Memory B cell (primary cell): ENCODE results near the gene MEPE.

Experiments used
- ATAC-seq: fragments of 150-1000 bp; cut with Tn5 transposase; 2 replicates; pipeline ENCODE4 v1.10.0; 2021; ENCODE audit warnings: low read depth, mild to moderate bottlenecking, moderate library complexity
- DNase-seq, 2 donors: peaks; one replicate each; pipeline ENCODE4 v3.0.0; 2022; ENCODE audit warnings: low spot score in 2 of 2
- H3K27ac Mint-ChIP-seq: one replicate; pipeline ENCODE4 v1.8.0; 2022; ENCODE audit warnings: mild to moderate bottlenecking, moderate library complexity, mixed read lengths
- H3K27me3 Mint-ChIP-seq: one replicate; pipeline ENCODE4 v1.8.0; 2022; ENCODE audit warnings: mixed read lengths
- H3K36me3 Mint-ChIP-seq: one replicate; pipeline ENCODE4 v1.8.0; 2022; ENCODE audit warnings: mild to moderate bottlenecking, mixed read lengths
- H3K4me1 Mint-ChIP-seq: one replicate; pipeline ENCODE4 v1.8.0; 2022; ENCODE audit warnings: mixed read lengths
- H3K4me3 Mint-ChIP-seq: one replicate; pipeline ENCODE4 v1.8.0; 2022; ENCODE audit warnings: mild to moderate bottlenecking, moderate library complexity, mixed read lengths
- H3K9me3 Mint-ChIP-seq: one replicate; pipeline ENCODE4 v1.8.0; 2022; ENCODE audit warnings: mixed read lengths

MEPE gene, protein sequence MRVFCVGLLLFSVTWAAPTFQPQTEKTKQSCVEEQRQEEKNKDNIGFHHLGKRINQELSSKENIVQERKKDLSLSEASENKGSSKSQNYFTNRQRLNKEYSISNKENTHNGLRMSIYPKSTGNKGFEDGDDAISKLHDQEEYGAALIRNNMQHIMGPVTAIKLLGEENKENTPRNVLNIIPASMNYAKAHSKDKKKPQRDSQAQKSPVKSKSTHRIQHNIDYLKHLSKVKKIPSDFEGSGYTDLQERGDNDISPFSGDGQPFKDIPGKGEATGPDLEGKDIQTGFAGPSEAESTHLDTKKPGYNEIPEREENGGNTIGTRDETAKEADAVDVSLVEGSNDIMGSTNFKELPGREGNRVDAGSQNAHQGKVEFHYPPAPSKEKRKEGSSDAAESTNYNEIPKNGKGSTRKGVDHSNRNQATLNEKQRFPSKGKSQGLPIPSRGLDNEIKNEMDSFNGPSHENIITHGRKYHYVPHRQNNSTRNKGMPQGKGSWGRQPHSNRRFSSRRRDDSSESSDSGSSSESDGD

GRCh38 chr4:87832669-87833068, at the start of gene MEPE:
Gene MEPE, plus strand, starts transcription at chr4:87832969. Its CDS starts 1,746 bp downstream, at chr4:87834715.
- no peak within 1 kb of the TSS for H3K4me3 Mint-ChIP-seq
- DNase-seq (no peak), ATAC-seq (no peak)

GRCh38 chr4:87783781-87784180, 49.0 kb upstream of the MEPE start:
- Mint-ChIP-seq H3K4me3 (no peak overlapping the region), H3K4me1 (no peaks in the 10 kb centered on the region), H3K27me3 (peaks cover 3% of the 10 kb centered on the region), H3K9me3 (no peaks in the 10 kb centered on the region), H3K27ac (no peak overlapping the region), H3K36me3 (no peaks in the 10 kb centered on the region)
- no peak for DNase-seq
- ATAC-seq: no peak

More at GRCh38 chr4:87832669-87833068, at the start of gene MEPE:
- H3K9me3 Mint-ChIP-seq: no peaks in the 10 kb centered on the region
- H3K27ac Mint-ChIP-seq: no peak within 1 kb of the TSS
- H3K36me3 Mint-ChIP-seq: no peaks in the 10 kb centered on the region
- H3K27me3 Mint-ChIP-seq: peaks cover 5% of the 10 kb centered on the region
- no peaks in the 10 kb centered on the region for H3K4me1 Mint-ChIP-seq

DNA sequence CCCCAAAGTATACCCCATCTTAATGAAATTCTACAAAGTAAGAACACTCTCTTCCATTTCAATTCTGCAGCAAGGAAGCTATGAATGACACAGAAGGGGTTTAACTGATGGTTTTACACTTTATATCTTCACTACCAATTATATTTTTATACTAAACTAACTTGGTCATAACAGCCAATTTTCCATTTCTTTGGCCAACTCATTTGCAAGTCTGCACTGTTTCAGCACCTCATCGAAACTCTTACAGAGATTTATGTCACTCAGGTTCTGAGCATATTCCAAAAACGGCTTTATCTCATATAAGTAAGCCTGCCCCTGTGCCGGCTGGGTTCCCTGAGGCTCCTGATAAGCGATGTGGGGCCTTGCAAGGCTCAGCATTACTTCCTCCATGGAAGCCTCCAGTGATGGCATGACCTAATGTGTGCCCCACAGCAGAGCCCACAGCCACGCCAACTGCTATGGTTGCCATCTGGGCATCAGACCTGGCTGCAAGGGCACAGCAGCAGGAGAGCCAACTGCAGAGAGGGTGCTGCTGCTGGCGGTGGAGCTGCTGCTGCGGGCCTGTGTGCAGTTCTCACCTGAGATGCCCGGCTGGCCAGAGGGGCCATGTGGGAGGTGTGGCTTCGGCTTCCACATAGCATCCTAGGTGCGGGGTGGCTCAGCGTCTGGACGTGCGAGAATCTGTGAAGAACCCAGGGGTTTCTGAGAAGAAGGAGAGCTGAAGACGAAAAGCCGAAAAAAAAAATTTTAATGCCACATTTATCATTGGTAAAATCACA, 46.8 kb upstream of the MEPE start:
- no peaks in the 10 kb centered on the region for H3K9me3 Mint-ChIP-seq
- no peak overlapping the region for H3K27ac Mint-ChIP-seq
- no peaks in the 10 kb centered on the region for H3K4me1 Mint-ChIP-seq
- H3K36me3 Mint-ChIP-seq: no peaks in the 10 kb centered on the region
- ATAC-seq (no peak), DNase-seq (no peak)
- H3K4me3 Mint-ChIP-seq: no peak overlapping the region
- peaks cover 3% of the 10 kb centered on the region for H3K27me3 Mint-ChIP-seq

DNA sequence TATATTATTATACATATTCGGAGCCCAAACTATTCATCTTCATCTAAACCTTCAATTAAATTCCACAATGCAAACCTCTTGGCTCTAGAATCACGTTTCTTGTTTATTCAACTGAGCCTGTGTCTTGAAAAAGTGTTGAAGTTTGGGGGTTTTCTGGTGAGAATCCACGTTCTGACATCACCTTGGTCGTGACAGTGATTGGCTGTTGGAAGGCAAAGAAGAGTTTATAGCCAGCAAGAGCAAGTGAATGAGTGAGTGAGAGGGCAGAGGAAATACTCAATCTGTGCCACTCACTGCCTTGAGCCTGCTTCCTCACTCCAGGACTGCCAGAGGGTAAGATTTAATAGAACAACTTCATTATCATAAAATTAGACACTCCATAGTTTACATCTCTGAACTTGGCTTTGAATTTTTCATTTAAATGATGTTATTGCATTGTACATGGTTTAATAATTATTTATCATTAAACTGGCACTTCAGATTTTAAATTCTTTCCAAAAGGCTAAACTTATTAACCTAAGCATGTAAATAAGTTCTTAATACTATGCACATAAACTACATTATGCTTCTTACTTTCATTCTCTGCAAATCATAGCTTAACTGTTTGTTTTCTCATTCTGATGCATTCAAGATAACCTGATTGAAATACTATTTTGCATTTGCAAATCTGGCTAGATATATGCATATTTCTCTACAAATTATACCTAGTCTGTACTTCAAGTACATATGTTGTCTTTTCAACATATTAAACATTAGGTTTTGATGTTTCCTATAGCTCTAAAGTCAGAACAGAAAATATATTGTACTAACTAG, 33.3 kb upstream of the MEPE start, which contains the start of gene IBSP:
IBSP (plus strand) TSS at position 254 of the 813 bp plus-strand sequence. CDS start 2,808 bp downstream, outside the sequence.
- Mint-ChIP-seq H3K27me3 (no peaks in the 10 kb centered on the region), H3K27ac (no peak within 1 kb of the TSS), H3K36me3 (no peaks in the 10 kb centered on the region), H3K4me1 (no peaks in the 10 kb centered on the region), H3K4me3 (no peak within 1 kb of the TSS), H3K9me3 (no peaks in the 10 kb centered on the region)
- no peak for ATAC-seq
- no peak for DNase-seq

DNA sequence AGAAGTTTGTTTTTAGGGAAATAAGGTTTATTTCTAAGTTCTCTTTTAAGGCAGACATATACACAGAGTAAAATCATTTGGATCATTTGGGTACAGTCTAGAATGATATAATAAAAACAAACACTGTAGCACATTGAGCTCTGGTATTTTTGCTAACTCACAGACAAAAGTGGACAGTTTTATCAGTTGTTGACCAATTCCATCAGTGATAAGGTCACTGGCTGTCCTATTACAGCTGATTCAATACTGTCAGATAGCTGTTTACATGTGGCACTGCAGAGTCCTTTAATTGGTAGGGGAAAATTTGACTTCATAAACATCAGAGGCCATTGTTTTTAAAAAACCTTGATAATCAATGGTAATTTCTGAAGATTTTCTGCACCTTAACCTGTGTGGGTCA, 29.9 kb upstream of the MEPE start:
- no peaks in the 10 kb centered on the region for H3K9me3 Mint-ChIP-seq
- DNase-seq (no peak), ATAC-seq (no peak)
- no peaks in the 10 kb centered on the region for H3K36me3 Mint-ChIP-seq
- no peaks in the 10 kb centered on the region for H3K4me1 Mint-ChIP-seq
- no peak overlapping the region for H3K4me3 Mint-ChIP-seq
- no peak overlapping the region for H3K27ac Mint-ChIP-seq
- H3K27me3 Mint-ChIP-seq: no peaks in the 10 kb centered on the region

GRCh38 chr4:87803421-87803820, 29.3 kb upstream of the MEPE start:
- no peaks in the 10 kb centered on the region for H3K4me1 Mint-ChIP-seq
- ATAC-seq (no peak), DNase-seq (no peak)
- no peak overlapping the region for H3K27ac Mint-ChIP-seq
- no peaks in the 10 kb centered on the region for H3K9me3 Mint-ChIP-seq
- H3K36me3 Mint-ChIP-seq: no peaks in the 10 kb centered on the region
- no peaks in the 10 kb centered on the region for H3K27me3 Mint-ChIP-seq
- no peak overlapping the region for H3K4me3 Mint-ChIP-seq

DNA sequence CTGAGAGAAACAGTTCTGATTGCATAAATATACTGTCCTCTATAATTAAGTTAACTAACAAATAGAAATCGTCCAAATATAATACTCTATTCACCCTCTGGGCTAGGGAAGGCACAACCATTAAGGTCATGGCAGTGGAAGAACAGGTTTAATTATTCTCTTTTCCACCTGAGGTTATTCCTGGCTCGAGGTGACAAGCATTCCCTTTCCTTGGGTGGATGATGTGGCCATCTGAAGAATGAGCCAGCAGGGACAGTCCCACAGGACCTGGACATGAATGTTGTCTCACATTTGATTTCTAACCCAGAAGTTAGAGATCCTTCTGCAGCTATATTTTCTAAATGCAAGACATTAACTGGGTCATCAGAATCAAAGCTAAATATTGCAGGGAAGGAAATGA, 27.9 kb upstream of the MEPE start:
- Mint-ChIP-seq H3K9me3 (no peaks in the 10 kb centered on the region), H3K27me3 (no peaks in the 10 kb centered on the region), H3K27ac (no peak overlapping the region), H3K4me1 (no peaks in the 10 kb centered on the region), H3K36me3 (no peaks in the 10 kb centered on the region), H3K4me3 (no peak overlapping the region)
- ATAC-seq (no peak), DNase-seq (no peak)

DNA sequence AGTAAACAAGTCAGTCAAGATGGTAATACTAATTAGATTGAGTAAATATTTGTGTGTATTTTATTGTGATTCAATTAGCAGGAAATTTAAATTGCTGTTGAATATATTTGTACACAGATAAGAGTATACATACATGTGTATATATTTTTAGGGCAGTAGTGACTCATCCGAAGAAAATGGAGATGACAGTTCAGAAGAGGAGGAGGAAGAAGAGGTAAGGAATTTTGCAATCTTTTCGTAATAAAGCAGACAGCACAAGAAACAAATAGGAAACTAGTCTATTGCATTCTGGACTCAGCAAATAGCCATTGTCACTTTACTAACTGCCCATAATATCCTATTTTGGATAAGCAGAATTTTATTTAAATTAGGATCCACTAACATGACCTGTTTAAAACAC, 26.8 kb upstream of the MEPE start:
- Mint-ChIP-seq H3K36me3 (no peaks in the 10 kb centered on the region), H3K4me1 (no peaks in the 10 kb centered on the region), H3K27ac (no peak overlapping the region), H3K4me3 (no peak overlapping the region), H3K9me3 (no peaks in the 10 kb centered on the region), H3K27me3 (no peaks in the 10 kb centered on the region)
- ATAC-seq: no peak
- DNase-seq: no peak

GRCh38 chr4:87806520-87806919, 26.2 kb upstream of the MEPE start:
- Mint-ChIP-seq H3K36me3 (no peaks in the 10 kb centered on the region), H3K27ac (no peak overlapping the region), H3K4me1 (no peaks in the 10 kb centered on the region), H3K9me3 (peaks cover 3% of the 10 kb centered on the region), H3K27me3 (no peaks in the 10 kb centered on the region), H3K4me3 (no peak overlapping the region)
- DNase-seq (no peak), ATAC-seq (no peak)

- ATAC-seq (no peak), DNase-seq (no peak)
- H3K4me1 Mint-ChIP-seq: no peaks in the 10 kb centered on the region
- no peak overlapping the region for H3K27ac Mint-ChIP-seq
- H3K9me3 Mint-ChIP-seq: peaks cover 3% of the 10 kb centered on the region
- no peak overlapping the region for H3K4me3 Mint-ChIP-seq
- H3K36me3 Mint-ChIP-seq: no peaks in the 10 kb centered on the region
- no peaks in the 10 kb centered on the region for H3K27me3 Mint-ChIP-seq
Observed at GRCh38 chr4:87807402-87807801, 25.4 kb upstream of the MEPE start.

GRCh38 chr4:87811977-87812376, 20.8 kb upstream of the MEPE start:
- no peak overlapping the region for H3K27ac Mint-ChIP-seq
- no peak overlapping the region for H3K4me3 Mint-ChIP-seq
- H3K27me3 Mint-ChIP-seq: no peaks in the 10 kb centered on the region
- no peaks in the 10 kb centered on the region for H3K4me1 Mint-ChIP-seq
- no peak for DNase-seq
- no peak for ATAC-seq
- peaks cover 9% of the 10 kb centered on the region for H3K9me3 Mint-ChIP-seq
- no peaks in the 10 kb centered on the region for H3K36me3 Mint-ChIP-seq

- Mint-ChIP-seq H3K27me3 (peaks cover 13% of the 10 kb centered on the region), H3K9me3 (peaks cover 4% of the 10 kb centered on the region), H3K27ac (no peak overlapping the region), H3K4me1 (no peaks in the 10 kb centered on the region), H3K4me3 (no peak overlapping the region), H3K36me3 (peaks cover 2% of the 10 kb centered on the region)
- ATAC-seq (no peak), DNase-seq (no peak)
Observed at GRCh38 chr4:87819281-87819919, 13.4 kb upstream of the MEPE start.

GRCh38 chr4:87823200-87823599, 9.6 kb upstream of the MEPE start:
- H3K9me3 Mint-ChIP-seq: peaks cover 1% of the 10 kb centered on the region
- no peak overlapping the region for H3K27ac Mint-ChIP-seq
- no peak overlapping the region for H3K4me3 Mint-ChIP-seq
- peaks cover 2% of the 10 kb centered on the region for H3K36me3 Mint-ChIP-seq
- no peak for DNase-seq
- peaks cover 15% of the 10 kb centered on the region for H3K27me3 Mint-ChIP-seq
- no peaks in the 10 kb centered on the region for H3K4me1 Mint-ChIP-seq
- no peak for ATAC-seq
